ENCODE measurements around the gene DLX4.

DNA sequence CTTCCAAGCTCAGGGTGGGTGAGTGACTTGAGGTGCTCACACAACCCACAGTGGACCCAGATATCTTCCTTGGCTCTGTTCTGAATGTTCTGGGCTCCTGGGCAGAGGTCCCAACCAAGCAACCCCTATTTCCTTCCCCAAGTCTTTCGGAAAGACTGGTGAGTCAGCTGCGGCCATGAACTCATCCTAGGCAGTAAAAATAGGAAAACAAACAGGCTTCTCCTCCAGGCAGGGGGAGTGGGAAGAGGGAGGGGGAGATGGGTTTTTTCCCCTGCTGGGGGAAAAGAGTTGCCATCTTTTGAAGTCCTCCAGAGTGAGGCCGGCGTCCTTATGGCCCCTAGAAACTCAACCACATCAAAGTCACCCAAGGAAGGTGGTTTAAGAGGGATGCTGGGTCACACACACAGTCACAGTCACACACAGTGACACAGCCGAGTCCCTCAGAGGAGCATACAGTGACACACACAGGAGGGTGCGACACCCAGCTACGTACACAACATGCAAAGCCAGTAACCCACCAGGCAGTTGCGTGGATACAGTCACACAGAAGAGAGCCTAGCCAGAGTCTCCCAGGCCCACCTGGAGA is 16.0 kb upstream of the DLX4 start:
- TF ChIP-seq POLR2A (IDR thresholded peaks at IDR 0.05) (no peak), POLR2AphosphoS5 (IDR thresholded peaks at IDR 0.05; ENCODE audit: insufficient read depth in 1 of 2, low read depth in 1 of 2) (no peak)
- TF ChIP-seq, protein P1, sequence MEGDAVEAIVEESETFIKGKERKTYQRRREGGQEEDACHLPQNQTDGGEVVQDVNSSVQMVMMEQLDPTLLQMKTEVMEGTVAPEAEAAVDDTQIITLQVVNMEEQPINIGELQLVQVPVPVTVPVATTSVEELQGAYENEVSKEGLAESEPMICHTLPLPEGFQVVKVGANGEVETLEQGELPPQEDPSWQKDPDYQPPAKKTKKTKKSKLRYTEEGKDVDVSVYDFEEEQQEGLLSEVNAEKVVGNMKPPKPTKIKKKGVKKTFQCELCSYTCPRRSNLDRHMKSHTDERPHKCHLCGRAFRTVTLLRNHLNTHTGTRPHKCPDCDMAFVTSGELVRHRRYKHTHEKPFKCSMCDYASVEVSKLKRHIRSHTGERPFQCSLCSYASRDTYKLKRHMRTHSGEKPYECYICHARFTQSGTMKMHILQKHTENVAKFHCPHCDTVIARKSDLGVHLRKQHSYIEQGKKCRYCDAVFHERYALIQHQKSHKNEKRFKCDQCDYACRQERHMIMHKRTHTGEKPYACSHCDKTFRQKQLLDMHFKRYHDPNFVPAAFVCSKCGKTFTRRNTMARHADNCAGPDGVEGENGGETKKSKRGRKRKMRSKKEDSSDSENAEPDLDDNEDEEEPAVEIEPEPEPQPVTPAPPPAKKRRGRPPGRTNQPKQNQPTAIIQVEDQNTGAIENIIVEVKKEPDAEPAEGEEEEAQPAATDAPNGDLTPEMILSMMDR (IDR thresholded peaks at IDR 0.05) = no peak

All from vagina (tissue), 2 donors.